Kidney glomerular epithelial cell (primary cell): ENCODE results near the gene THSD1.
"Not testable (repeated sequence)": the region's sequence is repeated elsewhere in the genome, so short reads cannot be mapped to it uniquely, and the experiment has no call there.

Experiments
- DNase-seq: peaks from one replicate; lab custom pipeline; 2025; lab: John Stamatoyannopoulos, UW

Gene THSD1

GRCh38 chr13:52353193-52353592 is 52.8 kb downstream of the THSD1 start:
- DNase-seq, result no peak

- DNase-seq, result peak; percentile 93
Measured at GRCh38 chr13:52348983-52349780, 56.8 kb downstream of the THSD1 start.

- peak; percentile 99 for DNase-seq
Measured at GRCh38 chr13:52348071-52348470, 57.9 kb downstream of the THSD1 start.

GRCh38 chr13:52345631-52346251 is 60.2 kb downstream of the THSD1 start:
- no peak for DNase-seq

- no peak for DNase-seq
Measured at GRCh38 chr13:52345048-52345447, 60.9 kb downstream of the THSD1 start.

GRCh38 chr13:52344108-52344507 is 61.9 kb downstream of the THSD1 start:
- no peak for DNase-seq

GRCh38 chr13:52342203-52342602 is 63.8 kb downstream of the THSD1 start:
- DNase-seq, result not testable (repeated sequence)

- DNase-seq, result not testable (repeated sequence)
Measured at GRCh38 chr13:52337828-52338455, 68.0 kb downstream of the THSD1 start.

GRCh38 chr13:52334107-52334506 is 71.9 kb downstream of the THSD1 start:
- DNase-seq, result not testable (repeated sequence)

GRCh38 chr13:52331844-52332243 is 74.1 kb downstream of the THSD1 start:
- not testable (repeated sequence) for DNase-seq
